ENCODE measurements around the gene CACHD1. TPM values are rescaled to one million over a fixed set of nuclear protein-coding genes. Genes with fewer than 3 reads are reported as not detected.
A peak's percentile ranks its signal among the peaks of the same experiment; 100 is the strongest.

CACHD1 gene
- total RNA-seq, 2 donors from 2014 or later, result 10.8 to 14.4 TPM

DNA sequence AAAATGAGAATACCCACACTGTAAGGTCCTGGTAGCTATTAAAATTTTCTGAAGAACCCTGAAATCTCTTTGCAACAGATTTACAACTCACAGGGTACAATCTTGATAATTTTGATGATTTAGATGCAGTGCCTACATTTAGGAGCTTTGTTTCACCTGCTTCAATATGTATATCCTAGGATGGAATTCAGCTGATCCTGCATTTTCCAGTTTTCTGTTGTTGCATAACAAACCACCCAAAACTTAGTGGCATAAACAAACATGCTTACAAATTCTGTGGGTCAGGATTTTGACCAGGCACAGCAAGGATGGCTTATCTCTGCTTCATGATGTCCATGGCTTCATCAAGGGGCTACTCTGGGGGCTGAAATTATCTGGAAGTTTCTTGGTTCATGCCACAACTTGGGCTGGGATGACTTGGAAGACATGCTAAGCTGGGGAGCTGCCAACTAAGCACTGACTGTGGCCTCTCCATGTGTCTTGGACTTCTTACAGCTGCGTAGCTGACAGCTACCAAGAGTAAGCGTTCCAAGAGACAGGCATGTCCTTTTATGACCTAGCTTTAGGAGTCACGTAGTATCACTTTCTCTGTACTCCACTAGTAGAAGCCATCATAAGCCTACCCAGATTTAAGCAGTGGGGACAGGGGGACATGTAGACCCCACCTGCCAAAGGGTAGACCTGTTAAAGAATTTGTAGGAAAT lies 108.5 kb downstream of the CACHD1 start:
- intact Hi-C loops (cut with DNase I), result no loop called here
- Histone ChIP-seq H3K36me3 (no peaks in the 10 kb centered on the region), H3K27ac (no peak overlapping the region), H3K27me3 (replicated peaks; ENCODE audit: insufficient read depth) (no peaks in the 10 kb centered on the region), H3K4me1 (replicated peaks) (no peaks in the 10 kb centered on the region), H3K4me3 (no peak overlapping the region), H3K9me3 (no peaks in the 10 kb centered on the region)
- TF ChIP-seq POLR2AphosphoS5 (IDR thresholded peaks at IDR 0.05) (no peak), POLR2A (IDR thresholded peaks at IDR 0.05) (no peak)
- TF ChIP-seq, protein P1, sequence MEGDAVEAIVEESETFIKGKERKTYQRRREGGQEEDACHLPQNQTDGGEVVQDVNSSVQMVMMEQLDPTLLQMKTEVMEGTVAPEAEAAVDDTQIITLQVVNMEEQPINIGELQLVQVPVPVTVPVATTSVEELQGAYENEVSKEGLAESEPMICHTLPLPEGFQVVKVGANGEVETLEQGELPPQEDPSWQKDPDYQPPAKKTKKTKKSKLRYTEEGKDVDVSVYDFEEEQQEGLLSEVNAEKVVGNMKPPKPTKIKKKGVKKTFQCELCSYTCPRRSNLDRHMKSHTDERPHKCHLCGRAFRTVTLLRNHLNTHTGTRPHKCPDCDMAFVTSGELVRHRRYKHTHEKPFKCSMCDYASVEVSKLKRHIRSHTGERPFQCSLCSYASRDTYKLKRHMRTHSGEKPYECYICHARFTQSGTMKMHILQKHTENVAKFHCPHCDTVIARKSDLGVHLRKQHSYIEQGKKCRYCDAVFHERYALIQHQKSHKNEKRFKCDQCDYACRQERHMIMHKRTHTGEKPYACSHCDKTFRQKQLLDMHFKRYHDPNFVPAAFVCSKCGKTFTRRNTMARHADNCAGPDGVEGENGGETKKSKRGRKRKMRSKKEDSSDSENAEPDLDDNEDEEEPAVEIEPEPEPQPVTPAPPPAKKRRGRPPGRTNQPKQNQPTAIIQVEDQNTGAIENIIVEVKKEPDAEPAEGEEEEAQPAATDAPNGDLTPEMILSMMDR (IDR thresholded peaks at IDR 0.05), result no peak
- DNase-seq (ENCODE audit: low spot score), result no peak
- 81% methylated on average over 3 of the region's 3 CpGs for WGBS

DNA sequence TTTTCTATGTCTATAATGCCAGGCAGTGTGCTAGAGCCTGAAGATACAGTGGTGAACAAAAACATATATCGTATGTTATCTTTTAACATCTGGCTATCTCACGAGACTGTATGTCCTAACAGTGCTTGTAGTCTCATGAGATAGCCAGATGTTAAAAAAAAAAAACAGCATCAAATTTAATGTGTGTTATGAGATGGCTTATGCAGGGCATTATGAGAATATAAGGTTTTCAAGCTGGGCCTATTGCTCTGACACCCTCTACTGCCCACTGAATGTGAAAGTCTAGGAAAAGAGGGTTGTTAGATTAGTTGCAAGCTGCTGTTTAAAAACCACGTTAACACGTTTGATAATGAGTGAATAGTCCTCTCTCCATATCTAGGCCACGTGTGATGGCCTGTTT lies 109.8 kb downstream of the CACHD1 start:
- Histone ChIP-seq H3K36me3 (no peaks in the 10 kb centered on the region), H3K4me1 (replicated peaks) (no peaks in the 10 kb centered on the region), H3K9me3 (no peaks in the 10 kb centered on the region), H3K27ac (no peak overlapping the region), H3K27me3 (replicated peaks; ENCODE audit: insufficient read depth) (no peaks in the 10 kb centered on the region), H3K4me3 (no peak overlapping the region)
- TF ChIP-seq POLR2AphosphoS5 (IDR thresholded peaks at IDR 0.05), result no peak
- no peak for TF ChIP-seq POLR2A (IDR thresholded peaks at IDR 0.05)
- TF ChIP-seq, protein P1 (IDR thresholded peaks at IDR 0.05), result no peak
- DNase-seq (ENCODE audit: low spot score), result no peak
- WGBS, result 86% methylated on average over 5 of the region's 5 CpGs
- intact Hi-C loops (cut with DNase I), result no loop called here

DNA sequence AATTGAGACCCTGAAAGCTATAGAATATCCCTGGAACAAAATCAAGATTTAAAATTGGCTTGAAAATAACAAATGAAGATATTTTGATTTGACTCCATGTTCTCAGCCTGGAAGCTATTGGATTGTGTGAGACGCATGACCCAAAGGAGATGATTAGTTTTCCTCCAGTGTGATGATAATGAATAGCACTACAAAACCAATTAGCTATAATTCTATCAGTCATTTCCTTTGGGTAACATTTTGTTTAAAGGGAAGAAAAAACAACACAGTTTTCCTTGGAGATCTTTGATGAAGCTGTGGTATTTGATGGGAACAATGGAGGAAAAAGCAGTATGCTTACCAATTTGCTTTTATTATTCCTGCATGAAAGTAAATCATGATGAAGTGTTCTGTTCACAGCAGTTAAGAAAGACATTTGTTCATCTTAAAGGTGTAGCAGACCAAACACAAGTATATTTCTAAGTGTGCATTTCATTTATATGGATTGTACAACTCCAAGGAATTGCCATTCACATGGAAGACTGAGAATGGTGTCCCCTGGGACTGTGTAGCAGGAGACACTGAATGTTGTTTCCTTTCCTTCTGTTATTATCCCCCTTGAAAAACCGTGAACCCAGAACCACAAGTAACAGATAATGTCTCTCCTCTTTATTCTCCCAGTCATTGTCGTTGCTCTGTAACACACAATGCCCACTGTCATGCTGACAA lies 111.4 kb downstream of the CACHD1 start:
- Histone ChIP-seq H3K4me1 (replicated peaks) (no peaks in the 10 kb centered on the region), H3K27ac (no peak overlapping the region), H3K27me3 (replicated peaks; ENCODE audit: insufficient read depth) (no peaks in the 10 kb centered on the region), H3K4me3 (no peak overlapping the region), H3K9me3 (no peaks in the 10 kb centered on the region), H3K36me3 (no peaks in the 10 kb centered on the region)
- no peak for TF ChIP-seq POLR2A (IDR thresholded peaks at IDR 0.05)
- TF ChIP-seq, protein P1 (IDR thresholded peaks at IDR 0.05), result no peak
- no peak for TF ChIP-seq POLR2AphosphoS5 (IDR thresholded peaks at IDR 0.05)
- no peak for DNase-seq (ENCODE audit: low spot score)
- 51% methylated on average over 3 of the region's 3 CpGs for WGBS
- intact Hi-C loops (cut with DNase I), result no loop called here

DNA sequence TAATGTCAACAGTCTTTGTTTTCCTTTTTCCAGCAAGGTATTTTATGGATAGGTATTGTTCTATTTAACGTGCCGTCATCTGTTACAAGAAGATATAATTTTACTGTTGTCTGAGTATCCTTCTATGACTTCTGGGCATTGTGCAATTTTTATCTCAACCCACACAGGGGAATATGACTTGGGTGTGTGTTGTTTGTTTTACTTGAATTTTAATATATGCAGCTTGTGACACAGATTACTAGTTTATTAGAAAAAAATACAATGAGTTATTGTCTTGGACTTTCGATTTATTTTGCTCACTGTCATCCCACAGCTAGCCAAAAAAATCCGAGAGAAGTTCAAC lies 111.9 kb downstream of the CACHD1 start:
- no peak for DNase-seq (ENCODE audit: low spot score)
- Histone ChIP-seq H3K4me1 (replicated peaks) (no peaks in the 10 kb centered on the region), H3K4me3 (no peak overlapping the region), H3K9me3 (no peaks in the 10 kb centered on the region), H3K27ac (no peak overlapping the region), H3K36me3 (no peaks in the 10 kb centered on the region), H3K27me3 (replicated peaks; ENCODE audit: insufficient read depth) (no peaks in the 10 kb centered on the region)
- WGBS, result 40% methylated on average over 4 of the region's 4 CpGs
- TF ChIP-seq POLR2AphosphoS5 (IDR thresholded peaks at IDR 0.05) (no peak), POLR2A (IDR thresholded peaks at IDR 0.05) (no peak)
- TF ChIP-seq, protein P1 (IDR thresholded peaks at IDR 0.05), result no peak
- intact Hi-C loops (cut with DNase I), result no loop called here

DNA sequence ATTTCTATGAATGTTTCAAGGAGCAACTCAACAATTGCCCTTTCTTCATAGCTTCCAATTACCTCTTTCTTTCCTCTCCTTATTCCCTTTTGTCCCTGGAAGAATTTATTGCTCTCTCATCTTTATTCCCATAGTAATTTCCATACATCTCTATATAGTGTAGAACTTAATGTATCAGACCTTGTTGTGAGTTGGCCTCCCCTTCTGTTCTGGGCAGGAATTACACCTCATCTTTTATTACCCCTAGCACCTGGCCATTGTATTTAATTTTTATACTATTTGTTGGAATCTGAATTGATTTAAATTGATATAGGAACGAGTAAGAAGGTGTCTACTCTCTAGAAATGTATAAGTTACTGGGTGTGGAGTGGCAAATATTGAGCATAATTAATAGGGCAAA lies 114.5 kb downstream of the CACHD1 start:
- H3K27me3 ChIP-seq (replicated peaks; ENCODE audit: insufficient read depth), result no peaks in the 10 kb centered on the region
- TF ChIP-seq, protein P1 (IDR thresholded peaks at IDR 0.05), result peak in 1 of 4 experiments; percentile 16
- no peak for TF ChIP-seq POLR2AphosphoS5 (IDR thresholded peaks at IDR 0.05)
- TF ChIP-seq POLR2A (IDR thresholded peaks at IDR 0.05), result no peak
- no peak for DNase-seq (ENCODE audit: low spot score)
- no peaks in the 10 kb centered on the region for H3K9me3 ChIP-seq
- no peaks in the 10 kb centered on the region for H3K36me3 ChIP-seq
- intact Hi-C loops (cut with DNase I), result no loop called here
- 94% methylated on average over 1 of the region's 1 CpG for WGBS
- no peak overlapping the region for H3K27ac ChIP-seq
- no peaks in the 10 kb centered on the region for H3K4me1 ChIP-seq (replicated peaks)
- no peak overlapping the region for H3K4me3 ChIP-seq

Measured in prostate gland (tissue), 2 donors.